Measurements from ENCODE around the gene UROS. TPM values are rescaled to one million over a fixed set of nuclear protein-coding genes. Genes with fewer than 3 reads are reported as not detected.
A peak's percentile ranks its signal among the peaks of the same experiment; 100 is the strongest.

Gene UROS
- total RNA-seq, 1 donor from 2014 or later = 69.5 TPM

GRCh38 chr10:125795637-125796190, 27.3 kb downstream of the UROS start:
- no peak for DNase-seq (ENCODE audit: low spot score)
- intact Hi-C loops (cut with DNase I) = no loop called here

DNA sequence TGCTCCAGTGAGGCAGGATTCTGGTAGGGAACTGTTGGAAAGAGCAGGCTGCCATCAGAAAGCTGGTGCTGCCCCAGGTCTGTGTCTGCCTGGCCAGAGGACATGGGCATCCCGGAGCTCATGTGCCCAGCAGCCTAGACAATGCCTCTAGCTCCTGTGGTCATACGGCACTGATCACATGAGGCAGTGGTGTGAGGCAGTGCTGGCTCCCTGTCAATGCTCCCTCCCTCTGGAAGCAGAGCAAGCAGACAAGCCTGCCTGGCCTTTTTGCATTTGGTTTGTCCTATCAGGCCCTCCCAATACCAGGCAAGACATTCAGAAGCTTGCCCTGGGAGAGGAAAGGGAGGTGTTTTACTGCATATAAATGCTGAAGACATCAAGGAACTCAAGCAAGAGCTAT, 27.9 kb downstream of the UROS start:
- intact Hi-C loops (cut with DNase I) = no loop called here
- peak; percentile 82 for DNase-seq (ENCODE audit: low spot score)

DNA sequence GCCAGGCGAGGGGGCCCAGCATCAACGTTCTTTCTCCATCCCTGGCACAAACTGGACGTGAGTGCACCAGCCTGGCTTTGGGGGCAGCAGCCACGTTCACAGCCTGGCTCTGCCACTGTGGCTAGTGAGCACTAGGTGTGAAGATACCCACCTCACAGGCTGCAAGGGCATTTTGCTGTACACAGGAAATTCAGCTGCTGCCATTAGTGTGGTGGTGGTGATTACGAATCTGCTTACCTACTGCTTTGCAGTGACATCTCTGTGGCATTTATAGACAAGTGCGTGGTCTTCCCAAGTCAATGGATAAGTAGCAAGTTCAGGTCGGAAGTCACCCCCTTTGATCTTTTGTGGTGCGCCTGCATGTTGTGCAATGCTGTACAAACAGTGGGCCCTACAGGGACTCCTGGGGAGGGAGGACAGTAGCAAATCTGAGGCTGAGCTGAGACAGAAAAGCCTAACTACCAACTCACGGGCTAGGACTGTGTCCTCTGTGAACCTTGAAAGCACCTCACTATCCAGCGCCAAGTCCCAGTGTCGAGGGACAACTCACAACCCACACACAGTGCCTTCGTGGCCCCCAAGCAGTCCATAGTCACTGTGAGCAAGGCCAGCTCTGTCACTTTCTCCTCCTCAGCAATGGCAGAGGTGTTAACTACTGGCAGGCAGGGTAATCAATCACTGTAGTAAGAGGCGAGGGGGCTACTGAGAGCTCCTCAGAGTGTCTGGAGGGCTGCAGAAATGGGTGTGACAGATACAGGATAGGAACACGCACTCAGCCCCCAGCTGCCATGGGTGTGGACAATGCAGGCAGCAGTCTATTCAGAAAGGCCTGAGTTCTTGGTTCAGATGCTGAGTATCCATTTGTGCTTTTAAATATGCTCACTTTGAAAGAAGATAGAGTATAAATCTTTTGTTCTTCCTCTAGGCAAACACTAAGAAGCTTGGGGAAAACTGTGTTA, 30.4 kb downstream of the UROS start:
- intact Hi-C loops (cut with DNase I) = no loop called here
- no peak for DNase-seq (ENCODE audit: low spot score)

DNA sequence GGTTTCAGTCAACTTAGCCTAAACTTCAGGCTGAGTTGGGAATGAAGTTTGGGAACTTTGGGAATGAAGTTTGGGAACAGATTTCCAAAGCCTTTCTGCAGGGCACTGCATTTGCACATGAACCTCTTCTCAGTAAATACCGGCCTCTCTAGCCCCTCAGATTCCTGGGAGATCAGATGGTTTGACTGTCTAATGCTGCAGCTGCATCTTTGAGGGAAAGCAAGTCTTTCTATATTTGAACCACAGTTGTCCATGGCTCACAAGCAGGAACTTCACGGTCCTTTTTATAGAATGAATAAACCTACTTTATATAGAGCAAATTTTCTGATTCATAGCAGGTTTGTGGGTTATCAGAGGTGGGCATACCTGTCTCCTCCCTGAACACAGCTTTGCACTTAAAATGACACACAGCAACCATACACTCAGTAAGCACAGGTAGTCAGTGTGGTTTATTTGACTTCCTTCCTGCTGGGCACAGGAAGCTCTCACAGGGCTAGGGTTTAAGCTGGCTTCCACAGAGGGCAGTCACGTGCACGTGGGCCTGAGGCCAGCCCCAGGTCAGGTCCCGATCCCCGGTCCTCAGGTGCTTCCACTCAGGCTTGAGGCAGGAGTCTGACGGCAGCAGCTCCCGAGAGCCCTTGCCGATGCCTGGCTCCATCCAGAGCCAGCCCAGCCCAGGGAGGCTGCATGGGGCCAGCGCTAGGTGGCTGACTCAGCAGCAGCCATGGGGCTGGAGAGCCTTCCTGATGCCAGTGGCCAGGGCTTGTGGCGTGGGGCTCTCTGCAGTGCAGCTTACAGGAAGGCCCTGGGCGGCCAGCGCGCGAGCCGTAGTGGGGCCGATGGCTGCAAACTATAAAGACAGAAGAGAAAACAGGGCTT, 34.7 kb downstream of the UROS start:
- intact Hi-C loops (cut with DNase I) = no loop called here

DNA sequence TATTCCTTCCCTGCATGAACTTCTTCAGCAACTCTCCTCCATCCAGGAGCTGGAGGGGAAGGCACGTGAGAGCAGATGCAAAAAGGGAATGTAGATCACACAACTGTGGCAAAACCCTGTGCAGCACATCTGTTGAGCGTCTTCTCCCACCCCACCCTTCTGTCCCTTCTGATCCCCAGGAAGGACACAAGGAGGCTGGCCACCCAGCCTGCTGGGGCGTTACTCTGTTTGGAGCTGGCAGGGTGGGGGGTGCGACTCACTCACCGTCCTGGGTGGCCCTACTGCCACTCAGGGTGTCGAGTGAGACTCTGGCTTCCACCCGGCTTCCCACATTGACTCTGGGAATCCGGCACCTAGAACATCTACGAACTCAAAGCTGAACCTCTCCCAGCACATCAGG, 37.3 kb downstream of the UROS start:
- intact Hi-C loops (cut with DNase I) = no loop called here

More for the DNA sequence above, 34.7 kb downstream of the UROS start:
- DNase-seq (ENCODE audit: low spot score) = no peak

GRCh38 chr10:125783957-125784356, 39.1 kb downstream of the UROS start:
- no peak for DNase-seq (ENCODE audit: low spot score)
- intact Hi-C loops (cut with DNase I) = no loop called here

More for the DNA sequence above, 37.3 kb downstream of the UROS start:
- no peak for DNase-seq (ENCODE audit: low spot score)

GRCh38 chr10:125783408-125783807, 39.6 kb downstream of the UROS start:
- intact Hi-C loops (cut with DNase I) = no loop called here
- no peak for DNase-seq (ENCODE audit: low spot score)

DNA sequence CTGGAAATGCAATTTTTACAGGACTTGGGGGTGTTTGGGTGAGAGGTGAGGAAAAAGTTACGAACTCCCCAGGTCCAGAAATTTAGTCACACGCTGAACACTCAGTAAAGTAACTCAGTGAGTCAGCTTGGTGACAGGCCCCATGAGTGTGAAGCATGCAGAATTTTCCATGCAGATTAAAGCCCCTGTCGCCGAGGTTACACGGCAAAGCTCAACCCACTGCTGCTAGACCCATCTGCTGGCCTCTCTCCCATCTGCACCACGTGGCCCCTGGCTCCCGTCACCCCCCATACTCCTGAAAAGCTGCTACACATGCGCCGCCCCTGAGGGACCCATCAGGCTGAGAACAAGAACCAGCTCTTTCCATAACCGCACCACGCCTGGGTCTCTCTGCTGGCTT, 40.4 kb downstream of the UROS start:
- intact Hi-C loops (cut with DNase I) = no loop called here
- DNase-seq (ENCODE audit: low spot score) = no peak

- intact Hi-C loops (cut with DNase I) = no loop called here
- no peak for DNase-seq (ENCODE audit: low spot score)
Observed at GRCh38 chr10:125782054-125782453, 41.0 kb downstream of the UROS start.

DNA sequence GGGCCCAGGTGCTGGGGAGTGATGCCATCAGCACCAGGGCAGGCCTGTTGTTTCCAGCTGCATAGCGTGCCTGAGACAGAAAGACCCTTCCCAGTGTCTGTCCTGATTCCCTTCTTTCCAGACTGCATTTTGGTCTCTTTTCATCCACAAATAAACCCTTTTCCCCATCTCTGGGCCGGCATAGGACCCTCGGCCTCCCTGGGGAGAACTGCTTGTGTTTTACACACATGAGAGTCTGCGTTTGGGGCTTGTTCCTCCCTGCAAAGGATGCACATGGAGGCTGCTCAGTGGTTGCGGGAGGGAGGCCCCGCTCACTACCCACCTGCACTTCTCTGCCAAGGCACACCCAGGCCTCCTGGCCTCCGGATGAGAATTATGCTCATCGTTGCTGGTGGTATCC, 41.7 kb downstream of the UROS start:
- intact Hi-C loops (cut with DNase I) = no loop called here

GRCh38 chr10:125779403-125780327, 43.4 kb downstream of the UROS start:
- intact Hi-C loops (cut with DNase I) = no loop called here

More for the DNA sequence above, 41.7 kb downstream of the UROS start:
- no peak for DNase-seq (ENCODE audit: low spot score)

GRCh38 chr10:125778556-125778955, 44.5 kb downstream of the UROS start:
- intact Hi-C loops (cut with DNase I) = no loop called here
- DNase-seq (ENCODE audit: low spot score) = no peak

More at GRCh38 chr10:125779403-125780327, 43.4 kb downstream of the UROS start:
- no peak for DNase-seq (ENCODE audit: low spot score)

- no peak for DNase-seq (ENCODE audit: low spot score)
- intact Hi-C loops (cut with DNase I) = no loop called here
Observed at GRCh38 chr10:125777806-125778205, 45.3 kb downstream of the UROS start.

- no peak for DNase-seq (ENCODE audit: low spot score)
- intact Hi-C loops (cut with DNase I) = no loop called here
Observed at GRCh38 chr10:125775491-125776106, 47.5 kb downstream of the UROS start, which contains the start of gene MMP21. Gene MMP21, minus strand, starts transcription at chr10:125775821. Its CDS starts 0 bp downstream, at chr10:125775821.

DNA sequence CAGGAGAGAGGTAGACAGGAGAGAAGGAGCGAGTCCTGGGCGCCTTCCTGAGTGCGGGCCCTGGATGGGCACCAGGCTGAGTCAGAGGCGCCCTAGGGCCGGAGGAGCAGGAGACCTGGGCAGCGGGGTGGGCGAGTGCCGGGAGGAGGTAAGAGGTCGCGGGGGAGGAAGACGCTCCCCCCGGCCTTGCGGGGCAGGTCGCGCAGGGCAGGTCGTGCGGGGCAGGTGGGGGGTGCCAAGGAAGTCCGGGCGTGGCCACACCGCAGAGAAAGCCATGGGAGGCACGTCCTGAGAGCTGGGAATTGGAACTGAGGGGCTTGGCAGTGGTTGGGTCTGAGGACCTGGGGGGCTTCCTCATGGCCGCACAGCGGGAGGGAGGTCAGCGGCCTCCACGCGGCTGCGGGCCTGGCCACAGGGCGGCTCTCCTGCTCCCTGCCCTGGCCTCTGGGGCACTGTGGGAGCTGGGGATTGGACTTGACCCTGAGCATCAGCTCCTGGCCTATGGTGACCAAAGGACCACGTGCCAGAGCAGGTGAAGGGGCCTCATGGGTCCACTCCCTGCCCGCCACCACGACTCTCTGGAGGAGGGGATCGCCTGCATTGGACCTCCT, 48.4 kb downstream of the UROS start:
- DNase-seq (ENCODE audit: low spot score) = no peak
- intact Hi-C loops (cut with DNase I) = no loop called here

GRCh38 chr10:125773687-125774543, 49.1 kb downstream of the UROS start:
- DNase-seq (ENCODE audit: low spot score) = peak; percentile 66
- intact Hi-C loops (cut with DNase I) = no loop called here

DNA sequence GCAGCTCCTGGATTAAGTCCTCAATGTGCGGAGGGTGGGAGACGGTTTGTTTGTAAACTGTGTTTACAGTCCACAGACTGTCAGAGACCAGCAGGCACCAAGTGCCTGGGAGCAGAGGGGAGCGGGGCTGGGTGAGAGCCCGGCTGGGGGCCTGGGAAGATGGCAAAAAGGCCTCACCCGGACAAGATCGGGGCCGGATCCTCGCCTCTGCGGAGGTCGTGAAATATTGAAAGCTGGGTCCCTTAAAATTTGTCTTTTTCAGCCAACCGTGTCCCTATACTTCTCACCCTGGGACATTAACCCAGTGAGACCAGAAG, 50.2 kb downstream of the UROS start:
- intact Hi-C loops (cut with DNase I) = no loop called here
- no peak for DNase-seq (ENCODE audit: low spot score)

All from cardiac septum (tissue), 1 donor.